ENCODE data around the gene PRG3. TPM values are rescaled to one million over a fixed set of nuclear protein-coding genes. Genes with fewer than 3 reads are reported as not detected.

Gene PRG3
- total RNA-seq, result 2.6 TPM

GRCh38 chr11:57380975-57381374 is at the start of gene PRG3:
TSS of gene PRG3 (minus strand) at chr11:57381150. CDS start at chr11:57380708, 442 bp downstream.
- H3K9me3 ChIP-seq (ENCODE audit: control insufficient read depth in 3 of 3, low read length in 3 of 3), result no peaks in the 10 kb centered on the region
- H3K27me3 ChIP-seq (ENCODE audit: control insufficient read depth in 3 of 3, insufficient read depth in 3 of 3, low read length in 3 of 3), result peaks cover 0 to 11% (median 7%) of the 10 kb centered on the region in 3 donors
- H3K36me3 ChIP-seq (ENCODE audit: control insufficient read depth in 3 of 3, insufficient read depth in 3 of 3, low read length in 3 of 3), result no peaks in the 10 kb centered on the region
- H3K4me3 ChIP-seq (ENCODE audit: low read length in 3 of 3), result no peak within 1 kb of the TSS
- H3K4me1 ChIP-seq (ENCODE audit: control insufficient read depth in 3 of 3, insufficient read depth in 3 of 3, low read length in 3 of 3), result peaks cover 2 to 7% (median 4%) of the 10 kb centered on the region in 3 donors
- no peak within 1 kb of the TSS for H3K27ac ChIP-seq (ENCODE audit: low read depth, low read length)
- H3K9ac ChIP-seq (ENCODE audit: low read depth in 1 of 3, low read length in 3 of 3), result no peak within 1 kb of the TSS

- Histone ChIP-seq H3K4me3 (ENCODE audit: low read length in 3 of 3) (no peak overlapping the region), H3K9me3 (ENCODE audit: control insufficient read depth in 3 of 3, low read length in 3 of 3) (no peaks in the 10 kb centered on the region), H3K4me1 (ENCODE audit: control insufficient read depth in 3 of 3, insufficient read depth in 3 of 3, low read length in 3 of 3) (peaks cover 34 to 36% (median 36%) of the 10 kb centered on the region in 3 donors), H3K27me3 (ENCODE audit: control insufficient read depth in 3 of 3, insufficient read depth in 3 of 3, low read length in 3 of 3) (no peaks in the 10 kb centered on the region), H3K27ac (ENCODE audit: low read depth, low read length) (no peak overlapping the region), H3K36me3 (ENCODE audit: control insufficient read depth in 3 of 3, insufficient read depth in 3 of 3, low read length in 3 of 3) (no peaks in the 10 kb centered on the region), H3K9ac (ENCODE audit: low read depth in 1 of 3, low read length in 3 of 3) (no peak overlapping the region)
These were observed 49.0 kb upstream of the PRG3 start for GRCh38 chr11:57429946-57430345.

GRCh38 chr11:57428643-57429042 is 47.7 kb upstream of the PRG3 start:
- Histone ChIP-seq H3K9me3 (ENCODE audit: control insufficient read depth in 3 of 3, low read length in 3 of 3) (no peaks in the 10 kb centered on the region), H3K4me1 (ENCODE audit: control insufficient read depth in 3 of 3, insufficient read depth in 3 of 3, low read length in 3 of 3) (peaks cover 47 to 49% (median 48%) of the 10 kb centered on the region in 3 donors), H3K27me3 (ENCODE audit: control insufficient read depth in 3 of 3, insufficient read depth in 3 of 3, low read length in 3 of 3) (no peaks in the 10 kb centered on the region), H3K27ac (ENCODE audit: low read depth, low read length) (no peak overlapping the region), H3K36me3 (ENCODE audit: control insufficient read depth in 3 of 3, insufficient read depth in 3 of 3, low read length in 3 of 3) (peaks cover 0 to 4% (median 2%) of the 10 kb centered on the region in 3 donors), H3K4me3 (ENCODE audit: low read length in 3 of 3) (no peak overlapping the region), H3K9ac (ENCODE audit: low read depth in 1 of 3, low read length in 3 of 3) (no peak overlapping the region)

GRCh38 chr11:57427727-57428082 is 46.8 kb upstream of the PRG3 start:
- no peaks in the 10 kb centered on the region for H3K9me3 ChIP-seq (ENCODE audit: control insufficient read depth in 3 of 3, low read length in 3 of 3)
- H3K4me3 ChIP-seq (ENCODE audit: low read length in 3 of 3), result peak overlapping the region in 1 of 3 donors; percentile 22
- H3K27ac ChIP-seq (ENCODE audit: low read depth, low read length), result peak overlapping the region; percentile 91
- H3K9ac ChIP-seq (ENCODE audit: low read depth in 1 of 3, low read length in 3 of 3), result peak overlapping the region; percentile 73 to 84 (median 77)
- H3K4me1 ChIP-seq (ENCODE audit: control insufficient read depth in 3 of 3, insufficient read depth in 3 of 3, low read length in 3 of 3), result peaks cover 48 to 49% (median 48%) of the 10 kb centered on the region in 3 donors
- H3K36me3 ChIP-seq (ENCODE audit: control insufficient read depth in 3 of 3, insufficient read depth in 3 of 3, low read length in 3 of 3), result peaks cover 0 to 5% (median 2%) of the 10 kb centered on the region in 3 donors
- H3K27me3 ChIP-seq (ENCODE audit: control insufficient read depth in 3 of 3, insufficient read depth in 3 of 3, low read length in 3 of 3), result no peaks in the 10 kb centered on the region

GRCh38 chr11:57426929-57427726 is 46.2 kb upstream of the PRG3 start, which contains the start of gene SLC43A3:
TSS of gene SLC43A3 (minus strand) at chr11:57427121. CDS start at chr11:57426172, 949 bp downstream.
- H3K4me1 ChIP-seq (ENCODE audit: control insufficient read depth in 3 of 3, insufficient read depth in 3 of 3, low read length in 3 of 3), result peaks cover 48 to 49% (median 48%) of the 10 kb centered on the region in 3 donors
- no peaks in the 10 kb centered on the region for H3K9me3 ChIP-seq (ENCODE audit: control insufficient read depth in 3 of 3, low read length in 3 of 3)
- H3K9ac ChIP-seq (ENCODE audit: low read depth in 1 of 3, low read length in 3 of 3), result peak within 1 kb of the TSS; percentile 73 to 84 (median 78)
- H3K27ac ChIP-seq (ENCODE audit: low read depth, low read length), result peak within 1 kb of the TSS; percentile 91
- H3K36me3 ChIP-seq (ENCODE audit: control insufficient read depth in 3 of 3, insufficient read depth in 3 of 3, low read length in 3 of 3), result peaks cover 0 to 8% (median 2%) of the 10 kb centered on the region in 3 donors
- peak within 1 kb of the TSS; percentile 44 to 71 (median 67) for H3K4me3 ChIP-seq (ENCODE audit: low read length in 3 of 3)
- no peaks in the 10 kb centered on the region for H3K27me3 ChIP-seq (ENCODE audit: control insufficient read depth in 3 of 3, insufficient read depth in 3 of 3, low read length in 3 of 3)

GRCh38 chr11:57426439-57426928 is 45.5 kb upstream of the PRG3 start:
- Histone ChIP-seq H3K9ac (ENCODE audit: low read depth in 1 of 3, low read length in 3 of 3) (peak overlapping the region; percentile 73 to 84 (median 78)), H3K27ac (ENCODE audit: low read depth, low read length) (peak overlapping the region; percentile 91), H3K4me1 (ENCODE audit: control insufficient read depth in 3 of 3, insufficient read depth in 3 of 3, low read length in 3 of 3) (peaks cover 48 to 49% (median 48%) of the 10 kb centered on the region in 3 donors), H3K36me3 (ENCODE audit: control insufficient read depth in 3 of 3, insufficient read depth in 3 of 3, low read length in 3 of 3) (peaks cover 0 to 9% (median 2%) of the 10 kb centered on the region in 3 donors), H3K4me3 (ENCODE audit: low read length in 3 of 3) (peak overlapping the region; percentile 44 to 71 (median 67)), H3K27me3 (ENCODE audit: control insufficient read depth in 3 of 3, insufficient read depth in 3 of 3, low read length in 3 of 3) (no peaks in the 10 kb centered on the region), H3K9me3 (ENCODE audit: control insufficient read depth in 3 of 3, low read length in 3 of 3) (no peaks in the 10 kb centered on the region)

- Histone ChIP-seq H3K4me3 (ENCODE audit: low read length in 3 of 3) (peak overlapping the region; percentile 44 to 71 (median 67)), H3K4me1 (ENCODE audit: control insufficient read depth in 3 of 3, insufficient read depth in 3 of 3, low read length in 3 of 3) (peaks cover 48 to 49% (median 48%) of the 10 kb centered on the region in 3 donors), H3K9me3 (ENCODE audit: control insufficient read depth in 3 of 3, low read length in 3 of 3) (no peaks in the 10 kb centered on the region)
These were observed 44.9 kb upstream of the PRG3 start for GRCh38 chr11:57425565-57426438.

GRCh38 chr11:57424792-57425564 is 44.0 kb upstream of the PRG3 start:
- peak overlapping the region; percentile 91 for H3K27ac ChIP-seq (ENCODE audit: low read depth, low read length)
- no peaks in the 10 kb centered on the region for H3K9me3 ChIP-seq (ENCODE audit: control insufficient read depth in 3 of 3, low read length in 3 of 3)
- peaks cover 0 to 17% (median 6%) of the 10 kb centered on the region in 3 donors for H3K36me3 ChIP-seq (ENCODE audit: control insufficient read depth in 3 of 3, insufficient read depth in 3 of 3, low read length in 3 of 3)
- peak overlapping the region in 2 of 3 donors; percentile 73 to 84 for H3K9ac ChIP-seq (ENCODE audit: low read depth in 1 of 3, low read length in 3 of 3)
- H3K27me3 ChIP-seq (ENCODE audit: control insufficient read depth in 3 of 3, insufficient read depth in 3 of 3, low read length in 3 of 3), result no peaks in the 10 kb centered on the region
- peaks cover 48 to 49% (median 48%) of the 10 kb centered on the region in 3 donors for H3K4me1 ChIP-seq (ENCODE audit: control insufficient read depth in 3 of 3, insufficient read depth in 3 of 3, low read length in 3 of 3)
- H3K4me3 ChIP-seq (ENCODE audit: low read length in 3 of 3), result peak overlapping the region; percentile 44 to 71 (median 67)

More at GRCh38 chr11:57425565-57426438, 44.9 kb upstream of the PRG3 start:
- no peaks in the 10 kb centered on the region for H3K27me3 ChIP-seq (ENCODE audit: control insufficient read depth in 3 of 3, insufficient read depth in 3 of 3, low read length in 3 of 3)
- H3K36me3 ChIP-seq (ENCODE audit: control insufficient read depth in 3 of 3, insufficient read depth in 3 of 3, low read length in 3 of 3), result peaks cover 0 to 10% (median 4%) of the 10 kb centered on the region in 3 donors
- H3K27ac ChIP-seq (ENCODE audit: low read depth, low read length), result peak overlapping the region; percentile 91
- H3K9ac ChIP-seq (ENCODE audit: low read depth in 1 of 3, low read length in 3 of 3), result peak overlapping the region; percentile 73 to 84 (median 78)
